Activated CD8-positive, alpha-beta memory T cell treated with anti-CD3 and anti-CD28 coated beads for 48 hours (primary cell): Measurements from ENCODE around the gene BRCA1.
"Not testable (repeated sequence)": the region's sequence is repeated elsewhere in the genome, so short reads cannot be mapped to it uniquely, and the experiment has no call there.

Experiments used
- DNase-seq, 3 experiments: peaks; one replicate each; pipeline ENCODE4 v3.0.0-alpha.2; 2020; ENCODE audit warnings: low read depth in 2 of 3, low spot score in 2 of 3

Gene BRCA1

GRCh38 chr17:43006639-43007551, 118.3 kb downstream of the BRCA1 start, which contains the start of gene IFI35:
IFI35 (plus strand) TSS chr17:43006784; CDS start chr17:43006948, 164 bp downstream.
- peak; percentile 67 to 71 (median 70) for DNase-seq

GRCh38 chr17:43003542-43004172, 121.5 kb downstream of the BRCA1 start:
- DNase-seq = no peak

- DNase-seq = not testable (repeated sequence)
Observed at GRCh38 chr17:43000894-43001293, 124.3 kb downstream of the BRCA1 start.

- DNase-seq = no peak
Observed at GRCh38 chr17:42999003-42999525, 126.1 kb downstream of the BRCA1 start.

- DNase-seq = peak; percentile 84 to 88 (median 86)
Observed at GRCh38 chr17:42997984-42998938, 126.9 kb downstream of the BRCA1 start, which contains the start of gene RPL27. RPL27 (plus strand) TSS chr17:42998419; CDS start chr17:42998751, 332 bp downstream.

GRCh38 chr17:42997390-42997983, 127.7 kb downstream of the BRCA1 start:
- DNase-seq = no peak
